T47D (cell line): ENCODE measurements around the gene CTIF.

Source experiments
- DNase-seq, 2 experiments: peaks; one replicate each; pipeline versions ENCODE4 v3.0.0 to v3.0.0-alpha.2; 2011 to 2012; ENCODE audit warnings: low read depth in 1 of 2, low spot score in 1 of 2
- JUND ChIP-seq: IDR thresholded peaks from 2 replicates; pipeline ENCODE4 v1.6.1; 2012; ENCODE audit warnings: low read depth
- in situ Hi-C: cut with HindIII; loops from 2 replicates; pipeline ENCODE4 v1.10.0; 2016; ENCODE audit warnings: low sequenced_read_pairs, low pct_unique_long_range_greater_than_20kb

CTIF gene

DNA sequence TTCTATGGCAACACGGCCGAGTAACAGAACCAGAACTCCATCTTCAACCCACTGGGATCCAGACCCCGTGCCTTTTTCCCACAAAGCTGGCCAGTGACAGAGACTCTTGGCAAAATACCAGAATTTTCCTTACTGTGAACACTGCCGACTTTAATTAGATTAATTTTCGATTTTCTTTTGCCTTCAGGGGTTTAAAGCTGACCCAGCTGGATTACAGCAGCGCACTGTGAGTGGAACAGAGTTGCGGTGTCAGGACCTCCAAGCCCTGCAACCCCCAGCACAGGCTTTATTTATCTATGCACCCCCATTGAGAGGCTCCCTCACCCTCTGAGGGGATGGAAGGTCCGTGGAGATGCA is 36.4 kb downstream of the CTIF start:
- in situ Hi-C loops, result no loop called here
- DNase-seq, result no peak
- TF ChIP-seq JUND, result no peak

DNA sequence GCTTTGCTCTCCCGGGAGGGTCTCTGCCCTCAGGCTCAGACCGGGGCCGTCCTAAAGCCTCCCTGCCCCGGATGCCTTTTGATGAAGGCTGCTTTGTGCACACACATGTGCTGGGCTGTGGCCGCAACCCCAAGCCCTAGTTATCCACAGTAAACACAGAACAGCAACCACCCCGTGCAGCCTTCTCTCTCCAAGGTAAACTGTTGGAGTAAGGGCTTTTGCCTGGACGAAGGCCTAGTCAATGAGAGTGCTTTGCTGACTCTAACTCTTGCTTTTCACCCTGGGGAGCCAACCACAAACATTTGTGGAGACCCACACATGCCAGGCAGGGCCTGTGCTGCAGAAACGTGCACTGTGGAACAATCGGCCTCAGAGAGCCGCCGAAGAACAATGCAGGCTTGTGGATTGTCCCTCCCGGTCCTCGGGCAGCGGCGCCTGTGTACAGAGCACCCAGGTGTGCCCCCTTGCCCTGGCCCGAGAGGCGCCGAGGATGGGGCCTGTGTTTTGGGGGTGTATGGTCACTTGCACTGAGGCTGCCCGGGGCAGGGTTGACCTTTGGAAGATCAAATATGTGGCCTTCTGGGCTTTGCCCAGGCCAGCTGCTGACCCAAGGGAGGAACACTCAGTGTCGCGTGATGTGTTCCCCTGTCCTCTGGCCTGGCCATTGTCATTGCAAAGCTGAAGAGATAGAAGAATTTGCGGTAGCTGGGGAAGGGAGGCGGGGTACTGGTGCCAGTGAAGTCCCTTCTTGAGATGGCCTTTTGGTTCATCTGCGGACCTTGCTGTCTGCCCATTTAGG is 37.0 kb downstream of the CTIF start:
- no peak for DNase-seq
- in situ Hi-C loops, result no loop called here
- TF ChIP-seq JUND, result no peak

GRCh38 chr18:48576457-48576771 is 37.6 kb downstream of the CTIF start:
- TF ChIP-seq JUND, result no peak
- in situ Hi-C loops, result no loop called here
- no peak for DNase-seq

DNA sequence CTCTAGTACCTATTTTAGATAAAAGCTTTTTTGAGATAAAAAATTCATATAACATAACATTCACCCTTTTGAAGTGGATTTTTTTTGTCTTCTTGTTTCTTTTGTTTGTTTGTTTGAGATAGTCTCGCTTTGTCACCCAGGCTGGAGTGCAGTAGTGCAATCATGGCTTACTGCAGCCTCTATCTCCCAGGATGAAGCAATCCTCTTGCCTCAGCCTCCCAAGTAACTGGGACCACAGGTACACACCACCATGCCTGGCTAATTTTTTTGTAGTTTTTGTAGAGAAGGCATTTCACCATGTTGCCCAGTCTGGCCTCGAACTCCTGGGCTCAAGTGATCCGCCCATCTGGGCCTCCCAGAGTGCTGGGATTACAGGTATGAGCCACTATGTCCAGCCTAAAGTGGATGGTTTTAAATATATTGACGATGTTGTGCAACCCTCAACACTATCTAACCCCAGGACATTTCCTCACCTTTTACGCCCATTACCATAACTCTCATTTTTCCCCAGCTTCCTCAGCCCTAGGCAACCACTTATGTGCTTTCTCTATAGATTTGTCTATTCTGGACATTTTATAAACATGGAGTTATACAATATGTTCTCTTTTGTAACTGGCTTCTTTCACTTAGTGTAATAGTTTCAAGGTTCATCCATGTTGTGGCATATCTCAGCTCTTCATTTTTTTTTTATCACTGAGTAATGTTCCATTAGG is 38.8 kb downstream of the CTIF start:
- TF ChIP-seq JUND, result no peak
- in situ Hi-C loops, result no loop called here
- no peak for DNase-seq

- no peak for DNase-seq
- in situ Hi-C loops, result no loop called here
- no peak for TF ChIP-seq JUND
These were observed 39.5 kb downstream of the CTIF start for GRCh38 chr18:48578289-48578688.

GRCh38 chr18:48580066-48580465 is 41.2 kb downstream of the CTIF start:
- in situ Hi-C loops, result no loop called here
- TF ChIP-seq JUND, result no peak
- no peak for DNase-seq

DNA sequence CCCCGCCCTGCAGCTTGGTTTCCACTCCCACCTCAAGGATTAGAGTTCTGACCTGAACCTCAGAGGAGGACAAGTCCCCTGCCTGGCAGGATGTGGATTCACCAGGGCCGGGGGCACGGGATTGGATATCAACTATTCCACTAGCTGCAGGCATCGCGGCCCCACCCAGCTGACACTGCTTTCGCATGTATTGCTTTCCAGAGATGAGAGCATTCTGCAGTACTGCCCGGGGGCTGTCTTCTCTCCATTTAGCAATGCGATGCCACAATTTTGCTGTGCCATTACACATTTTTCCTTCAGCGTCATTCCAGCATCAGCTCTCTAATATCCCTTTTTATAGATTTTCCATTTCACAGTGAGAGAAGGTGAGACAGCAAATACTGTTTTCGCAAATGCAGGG is 42.0 kb downstream of the CTIF start:
- in situ Hi-C loops, result no loop called here
- TF ChIP-seq JUND, result no peak
- no peak for DNase-seq

DNA sequence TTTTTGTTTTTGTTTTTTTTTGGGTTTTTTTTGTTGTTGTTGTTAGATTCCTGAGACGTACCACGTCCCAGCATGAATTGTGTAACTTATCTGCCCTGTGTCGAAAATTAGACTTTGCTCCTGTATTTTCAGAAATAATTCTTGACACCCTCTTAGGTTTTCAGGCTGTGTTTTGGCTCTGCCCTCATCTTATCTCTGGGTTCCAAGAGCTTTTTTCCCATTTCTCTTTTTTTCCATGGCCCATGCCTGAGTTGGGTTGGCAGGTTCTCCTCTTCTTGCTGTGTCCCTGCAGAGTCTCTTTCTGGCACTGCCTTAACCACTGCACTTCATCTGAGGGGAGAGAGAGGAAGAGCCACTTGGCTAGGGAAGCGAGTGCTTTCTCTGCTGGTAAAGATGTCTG is 42.4 kb downstream of the CTIF start:
- in situ Hi-C loops, result no loop called here
- no peak for TF ChIP-seq JUND
- DNase-seq, result no peak

- in situ Hi-C loops, result no loop called here
- TF ChIP-seq JUND, result no peak
- DNase-seq, result no peak
These were observed 43.1 kb downstream of the CTIF start for GRCh38 chr18:48581941-48582340.

- DNase-seq, result no peak
- TF ChIP-seq JUND, result no peak
- in situ Hi-C loops, result no loop called here
These were observed 44.1 kb downstream of the CTIF start for GRCh38 chr18:48582946-48583345.

DNA sequence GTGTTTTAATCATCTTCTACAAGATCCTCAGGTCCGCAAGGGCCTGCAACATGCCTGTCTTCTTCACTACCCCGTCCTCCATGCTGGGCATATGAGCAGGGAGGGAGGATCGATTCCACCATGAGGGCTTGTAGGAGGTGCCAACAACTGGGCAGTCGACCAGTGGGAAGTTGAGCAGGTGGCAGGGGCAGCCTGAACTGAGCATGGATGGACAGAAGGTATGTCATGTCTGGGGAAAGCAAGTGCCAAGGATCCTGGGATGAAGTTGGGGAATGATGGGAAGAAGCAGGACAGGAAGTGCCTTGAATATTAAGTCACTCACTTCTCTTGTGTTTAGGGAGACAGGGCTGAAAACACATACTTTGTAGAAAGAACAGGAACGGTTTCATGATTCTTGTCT is 44.7 kb downstream of the CTIF start:
- no peak for DNase-seq
- in situ Hi-C loops, result no loop called here
- TF ChIP-seq JUND, result no peak

- DNase-seq, result peak in 1 of 2 experiments; percentile 19
- TF ChIP-seq JUND, result no peak
- in situ Hi-C loops, result no loop called here
These were observed 51.1 kb downstream of the CTIF start for GRCh38 chr18:48589797-48590519.

DNA sequence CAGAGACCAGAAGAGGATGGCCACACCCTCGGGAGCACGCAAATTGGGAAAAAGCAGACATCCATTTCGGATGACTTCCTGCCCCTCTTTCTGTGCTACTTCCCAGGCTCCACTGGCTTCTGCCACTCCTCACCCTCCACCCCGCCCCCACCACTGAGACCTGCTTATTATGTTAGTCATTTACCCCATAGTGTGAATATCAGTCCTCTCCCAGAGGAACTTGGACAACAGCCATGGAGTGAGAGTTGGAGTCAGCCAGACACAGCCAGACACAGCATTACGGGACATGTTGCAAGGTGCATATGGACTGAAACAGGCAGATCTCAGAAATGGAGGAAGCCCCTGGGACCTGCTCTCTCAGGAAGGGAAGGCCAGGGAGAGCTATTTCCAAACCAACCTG is 51.8 kb downstream of the CTIF start:
- DNase-seq, result no peak
- no peak for TF ChIP-seq JUND
- in situ Hi-C loops, result no loop called here
